ENCODE data around the gene MAML2. TPM values are rescaled to one million over a fixed set of nuclear protein-coding genes. Genes with fewer than 3 reads are reported as not detected.

MAML2 gene
- total RNA-seq, 1 experiment from 2014 or later: 2.9 TPM

GRCh38 chr11:96242191-96242847 lies 100.7 kb downstream of the MAML2 start:
- H3K36me3 ChIP-seq (ENCODE audit: control insufficient read depth, insufficient read depth, low read length): no peaks in the 10 kb centered on the region
- peak overlapping the region; percentile 86 for H3K27ac ChIP-seq (ENCODE audit: low read length)
- H3K9me3 ChIP-seq (ENCODE audit: control insufficient read depth, insufficient read depth, low read depth, low read length): no peaks in the 10 kb centered on the region
- intact Hi-C loops (cut with micrococcal nuclease; ENCODE audit: unreplicated experiment): loop anchor here (5.0 kb wide), 1 partner anchor 100 kb away; the partner anchor contains the start of gene MAML2
- peak overlapping the region; percentile 55 to 62 for H3K4me3 ChIP-seq (ENCODE audit: low read depth in 2 of 2, low read length in 2 of 2)
- BruUV-seq (replicated peaks): no TSS peak
- in situ Hi-C loops (cut with HindIII; ENCODE audit: low pct_unique_long_range_greater_than_20kb, low sequenced_read_pairs): no loop called here
- DNase-seq (ENCODE audit: low read depth, low spot score) (no peak), ATAC-seq (no peak)
- peaks cover 29% of the 10 kb centered on the region for H3K4me1 ChIP-seq (ENCODE audit: control insufficient read depth, insufficient read depth, low read length)
- ChIA-PET CTCF (interaction anchor here (0.6 to 0.9 kb wide), 2 partner anchors 101 to 182 kb away, joined by 4 read pairs; partner anchors contain the start of gene MAML2), POLR2A (interaction anchor here (0.6 to 1.2 kb wide), 2 partner anchors 56 to 200 kb away, joined by 3 to 9 read pairs; no protein-coding TSS in a partner anchor)
- TF ChIP-seq POLR2AphosphoS5 (IDR thresholded peaks at IDR 0.05; ENCODE audit: low read depth, low read length) (no peak), TCF7L2 (IDR thresholded peaks at IDR 0.05; ENCODE audit: low read depth, low read length) (no peak), SIN3A (IDR thresholded peaks at IDR 0.05; ENCODE audit: borderline replicate concordance, insufficient read depth, low read depth, low read length) (no peak), REST (IDR thresholded peaks at IDR 0.05; ENCODE audit: insufficient read depth in 1 of 2, low read depth in 2 of 2, low read length in 1 of 2) (no peak)
- TF ChIP-seq, protein P1, sequence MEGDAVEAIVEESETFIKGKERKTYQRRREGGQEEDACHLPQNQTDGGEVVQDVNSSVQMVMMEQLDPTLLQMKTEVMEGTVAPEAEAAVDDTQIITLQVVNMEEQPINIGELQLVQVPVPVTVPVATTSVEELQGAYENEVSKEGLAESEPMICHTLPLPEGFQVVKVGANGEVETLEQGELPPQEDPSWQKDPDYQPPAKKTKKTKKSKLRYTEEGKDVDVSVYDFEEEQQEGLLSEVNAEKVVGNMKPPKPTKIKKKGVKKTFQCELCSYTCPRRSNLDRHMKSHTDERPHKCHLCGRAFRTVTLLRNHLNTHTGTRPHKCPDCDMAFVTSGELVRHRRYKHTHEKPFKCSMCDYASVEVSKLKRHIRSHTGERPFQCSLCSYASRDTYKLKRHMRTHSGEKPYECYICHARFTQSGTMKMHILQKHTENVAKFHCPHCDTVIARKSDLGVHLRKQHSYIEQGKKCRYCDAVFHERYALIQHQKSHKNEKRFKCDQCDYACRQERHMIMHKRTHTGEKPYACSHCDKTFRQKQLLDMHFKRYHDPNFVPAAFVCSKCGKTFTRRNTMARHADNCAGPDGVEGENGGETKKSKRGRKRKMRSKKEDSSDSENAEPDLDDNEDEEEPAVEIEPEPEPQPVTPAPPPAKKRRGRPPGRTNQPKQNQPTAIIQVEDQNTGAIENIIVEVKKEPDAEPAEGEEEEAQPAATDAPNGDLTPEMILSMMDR (IDR thresholded peaks at IDR 0.05): no peak
- no peaks in the 10 kb centered on the region for H3K27me3 ChIP-seq (ENCODE audit: control insufficient read depth, insufficient read depth, low read length)

DNA sequence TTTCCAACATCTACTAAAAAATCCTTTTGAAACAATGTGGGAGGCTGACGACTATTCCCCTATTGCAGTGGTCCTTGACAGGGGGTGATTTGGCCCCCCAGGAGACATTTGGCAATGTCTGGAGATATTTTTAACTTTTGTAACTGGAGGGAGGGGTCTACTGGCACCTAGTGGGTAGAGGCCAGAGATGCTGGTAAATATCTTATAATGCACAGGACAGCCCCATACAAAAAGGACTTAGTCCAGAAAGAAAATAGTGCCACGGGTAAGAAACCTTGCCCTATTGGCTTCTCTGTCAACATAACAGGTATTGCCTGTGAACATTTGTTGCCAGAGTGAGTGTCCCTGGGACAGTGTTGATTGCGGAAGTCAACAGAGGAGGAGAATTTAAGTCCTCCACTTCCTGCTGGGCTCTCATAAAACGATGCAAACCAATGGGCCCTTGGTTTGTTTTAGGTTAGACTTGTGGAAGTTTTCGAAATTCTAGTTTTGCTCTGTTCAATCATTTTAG lies 101.6 kb downstream of the MAML2 start:
- Histone ChIP-seq H3K27ac (ENCODE audit: low read length) (peak overlapping the region; percentile 86; the same call in 1 of the 2 replicates), H3K27me3 (ENCODE audit: control insufficient read depth, insufficient read depth, low read length) (no peaks in the 10 kb centered on the region), H3K4me3 (ENCODE audit: low read depth in 2 of 2, low read length in 2 of 2) (no peak overlapping the region), H3K9me3 (ENCODE audit: control insufficient read depth, insufficient read depth, low read depth, low read length) (no peaks in the 10 kb centered on the region), H3K4me1 (ENCODE audit: control insufficient read depth, insufficient read depth, low read length) (peaks cover 27% of the 10 kb centered on the region), H3K36me3 (ENCODE audit: control insufficient read depth, insufficient read depth, low read length) (no peaks in the 10 kb centered on the region)
- intact Hi-C loops (cut with micrococcal nuclease; ENCODE audit: unreplicated experiment) (loop anchor here (5.0 kb wide), 1 partner anchor 101 kb away; the partner anchor contains the start of gene MAML2), in situ Hi-C loops (cut with HindIII; ENCODE audit: low pct_unique_long_range_greater_than_20kb, low sequenced_read_pairs) (no loop called here)
- POLR2A ChIA-PET: no interaction called here
- ATAC-seq (no peak), DNase-seq (ENCODE audit: low read depth, low spot score) (no peak)
- BruUV-seq (replicated peaks): no TSS peak
- CTCF ChIA-PET: no interaction called here
- TF ChIP-seq REST (IDR thresholded peaks at IDR 0.05; ENCODE audit: insufficient read depth in 1 of 2, low read depth in 2 of 2, low read length in 1 of 2): no peak
- TF ChIP-seq, protein P1 (IDR thresholded peaks at IDR 0.05): peak; percentile 66

Data from Panc1 (cell line).